ENCODE measurements around the gene BPIFA2.

The BPIFA2 gene

DNA sequence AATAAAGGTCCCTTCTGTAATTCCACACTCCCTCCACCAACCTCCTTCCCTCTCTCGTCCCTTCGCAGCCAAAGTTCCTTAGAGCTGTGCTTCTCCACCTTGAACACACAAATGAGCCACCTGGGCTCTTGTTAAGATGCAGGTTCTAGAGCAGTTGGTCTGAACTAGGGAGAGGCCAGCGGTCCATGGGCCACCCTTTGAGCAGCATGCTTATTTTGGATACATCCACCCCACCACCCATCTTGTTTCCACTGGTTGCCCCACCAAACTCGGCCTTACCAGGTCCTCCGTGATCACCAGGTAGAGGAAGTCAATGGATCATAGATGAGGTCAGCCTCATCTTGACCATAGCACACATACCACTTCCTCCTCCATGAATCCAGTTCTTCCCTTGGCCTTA is 7.3 kb upstream of the BPIFA2 start:
- no peak overlapping the region for H3K4me3 ChIP-seq (ENCODE audit: low read depth, low read length)
- no peak for DNase-seq (ENCODE audit: low read depth)
- TF ChIP-seq, protein P1, sequence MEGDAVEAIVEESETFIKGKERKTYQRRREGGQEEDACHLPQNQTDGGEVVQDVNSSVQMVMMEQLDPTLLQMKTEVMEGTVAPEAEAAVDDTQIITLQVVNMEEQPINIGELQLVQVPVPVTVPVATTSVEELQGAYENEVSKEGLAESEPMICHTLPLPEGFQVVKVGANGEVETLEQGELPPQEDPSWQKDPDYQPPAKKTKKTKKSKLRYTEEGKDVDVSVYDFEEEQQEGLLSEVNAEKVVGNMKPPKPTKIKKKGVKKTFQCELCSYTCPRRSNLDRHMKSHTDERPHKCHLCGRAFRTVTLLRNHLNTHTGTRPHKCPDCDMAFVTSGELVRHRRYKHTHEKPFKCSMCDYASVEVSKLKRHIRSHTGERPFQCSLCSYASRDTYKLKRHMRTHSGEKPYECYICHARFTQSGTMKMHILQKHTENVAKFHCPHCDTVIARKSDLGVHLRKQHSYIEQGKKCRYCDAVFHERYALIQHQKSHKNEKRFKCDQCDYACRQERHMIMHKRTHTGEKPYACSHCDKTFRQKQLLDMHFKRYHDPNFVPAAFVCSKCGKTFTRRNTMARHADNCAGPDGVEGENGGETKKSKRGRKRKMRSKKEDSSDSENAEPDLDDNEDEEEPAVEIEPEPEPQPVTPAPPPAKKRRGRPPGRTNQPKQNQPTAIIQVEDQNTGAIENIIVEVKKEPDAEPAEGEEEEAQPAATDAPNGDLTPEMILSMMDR (conservative IDR thresholded peaks at IDR 0.05; ENCODE audit: low read depth, low read length): no peak

GRCh38 chr20:33162313-33162712 is 5.6 kb upstream of the BPIFA2 start:
- no peak overlapping the region for H3K4me3 ChIP-seq (ENCODE audit: low read depth, low read length)
- TF ChIP-seq, protein P1 (conservative IDR thresholded peaks at IDR 0.05; ENCODE audit: low read depth, low read length): no peak
- DNase-seq (ENCODE audit: low read depth): no peak

DNA sequence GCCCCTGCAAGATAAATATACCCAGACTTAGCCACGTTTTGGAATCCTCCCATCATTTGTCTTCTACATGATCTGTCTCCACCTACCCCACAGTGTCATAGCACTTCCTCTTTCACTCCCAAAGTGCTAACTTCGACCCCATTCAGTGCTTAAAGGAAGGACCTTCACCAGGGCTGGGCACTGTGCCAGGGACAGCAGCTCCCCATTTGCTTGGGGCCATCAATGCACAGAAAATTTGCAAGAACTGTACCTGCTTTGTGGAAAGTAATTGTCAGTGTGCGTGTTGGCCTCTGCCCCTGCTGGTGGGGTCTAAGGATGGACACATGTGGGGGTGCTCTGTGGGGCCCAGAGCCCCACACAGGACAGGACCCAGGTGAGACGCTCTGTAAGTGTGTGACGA is 5.2 kb upstream of the BPIFA2 start:
- DNase-seq (ENCODE audit: low read depth): no peak
- TF ChIP-seq, protein P1 (conservative IDR thresholded peaks at IDR 0.05; ENCODE audit: low read depth, low read length): no peak
- H3K4me3 ChIP-seq (ENCODE audit: low read depth, low read length): no peak overlapping the region

GRCh38 chr20:33163856-33164762 is 3.9 kb upstream of the BPIFA2 start:
- TF ChIP-seq, protein P1 (conservative IDR thresholded peaks at IDR 0.05; ENCODE audit: low read depth, low read length): no peak
- DNase-seq (ENCODE audit: low read depth): no peak
- no peak overlapping the region for H3K4me3 ChIP-seq (ENCODE audit: low read depth, low read length)

DNA sequence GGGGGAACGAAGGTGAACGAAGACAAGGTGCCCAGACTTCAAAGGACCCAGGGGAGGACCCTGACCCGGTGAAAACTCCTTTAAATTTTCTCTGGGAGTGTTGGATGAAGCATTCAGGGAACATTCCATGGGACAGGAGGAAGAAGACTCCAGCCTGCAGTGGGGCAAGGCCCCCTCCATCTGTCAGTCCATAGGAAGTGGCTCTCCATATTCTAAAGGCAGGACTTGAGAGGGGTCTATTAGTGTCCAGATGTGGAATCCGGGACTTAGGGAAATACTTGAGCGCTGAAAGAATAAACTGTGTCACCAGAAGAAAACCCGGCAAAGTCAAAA is 3.2 kb upstream of the BPIFA2 start:
- H3K4me3 ChIP-seq (ENCODE audit: low read depth, low read length): no peak overlapping the region
- TF ChIP-seq, protein P1 (conservative IDR thresholded peaks at IDR 0.05; ENCODE audit: low read depth, low read length): no peak
- no peak for DNase-seq (ENCODE audit: low read depth)

DNA sequence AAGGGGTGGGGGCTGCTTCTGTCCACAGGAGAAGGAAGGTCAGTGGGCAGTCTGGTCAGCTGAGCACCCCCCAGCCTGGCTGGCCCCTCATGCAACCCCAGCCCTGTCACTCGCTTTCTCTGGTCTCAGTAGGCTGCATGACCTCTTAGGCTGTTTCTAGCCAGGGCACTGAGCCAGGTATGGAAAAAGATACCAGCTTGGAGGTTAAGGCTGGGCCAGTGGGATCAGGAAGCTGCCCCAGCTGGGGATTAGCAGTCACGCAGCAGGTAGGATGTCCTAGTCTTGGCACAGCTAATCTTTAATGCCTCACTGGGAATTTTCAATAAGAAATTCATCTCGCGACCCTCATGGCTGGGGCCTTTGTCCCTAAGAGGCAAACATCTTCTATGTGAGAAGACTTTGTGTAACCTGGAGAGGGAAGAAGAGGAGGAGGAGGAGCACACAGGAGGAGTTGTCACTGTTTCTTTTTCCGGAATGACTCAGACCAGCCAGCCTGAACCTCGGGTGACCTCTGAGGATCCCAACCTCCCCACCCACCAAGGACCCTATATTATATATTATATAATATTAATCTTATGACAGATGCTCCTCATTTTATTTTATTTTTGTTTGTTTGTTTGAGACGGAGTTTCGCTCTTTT is 2.4 kb upstream of the BPIFA2 start:
- H3K4me3 ChIP-seq (ENCODE audit: low read depth, low read length): no peak overlapping the region
- DNase-seq (ENCODE audit: low read depth): no peak
- TF ChIP-seq, protein P1 (conservative IDR thresholded peaks at IDR 0.05; ENCODE audit: low read depth, low read length): no peak
